K562 (cell line): ENCODE data around the gene ITPK1.

Experiments used
- CHD4 ChIP-seq: fragments of 200-600 bp; sonication (generic); IDR thresholded peaks from 3 replicates; pipeline ENCODE4 v1.6.1; 2012; ENCODE audit warnings: low read depth, mild to moderate bottlenecking, mixed read lengths, low read length, inconsistent platforms; ENCODE audit not compliant: insufficient read depth, insufficient replicate concordance, poor library complexity, severe bottlenecking
- CTCF ChIP-seq, 3 experiments: IDR thresholded peaks in 2 of 3; conservative IDR thresholded peaks in 1 of 3; 2 replicates each; pipeline ENCODE4 v1.5.1; 2011 to 2012; ENCODE audit warnings: low read length in 3 of 3, mild to moderate bottlenecking in 3 of 3, control low read depth in 2 of 3, improper control_type of control experiment in 1 of 3, inconsistent platforms in 1 of 3, low read depth in 1 of 3, mixed read lengths in 1 of 3, moderate library complexity in 1 of 3; ENCODE audit not compliant: insufficient read depth in 2 of 3
- FOXK2 ChIP-seq, 2 experiments: fragments of 450-650 bp; IDR thresholded peaks in 1 of 2; conservative IDR thresholded peaks in 1 of 2; 2 replicates each; pipeline ENCODE4 v1.6.1; 2016; ENCODE audit warnings: low read depth in 2 of 2, mild to moderate bottlenecking in 1 of 2
- L3MBTL2 ChIP-seq: fragments of 450-650 bp; IDR thresholded peaks from 2 replicates; pipeline ENCODE4 v1.6.1; 2016; ENCODE audit warnings: mild to moderate bottlenecking, moderate library complexity
- NFXL1 ChIP-seq: fragments of 450-650 bp; formaldehyde crosslinking; IDR thresholded peaks from 2 replicates; pipeline ENCODE4 v1.4.0; 2021; ENCODE audit warnings: mild to moderate bottlenecking
- PML ChIP-seq: IDR thresholded peaks from 2 replicates; pipeline ENCODE4 v1.6.1; 2012; ENCODE audit warnings: low read length, inconsistent platforms
- POLR2A ChIP-seq: fragments of 450-650 bp; conservative IDR thresholded peaks from 2 replicates; pipeline ENCODE4 v1.6.1; 2016
- REST ChIP-seq, 2 experiments: fragments of 450-650 bp; formaldehyde crosslinking in 1 of 2; IDR thresholded peaks; 2 replicates each; pipeline versions ENCODE4 v1.4.0 to v1.6.1; 2014 to 2020; ENCODE audit warnings: mild to moderate bottlenecking in 2 of 2, borderline replicate concordance in 1 of 2, low read depth in 1 of 2
- SP2 ChIP-seq: IDR thresholded peaks from 2 replicates; pipeline ENCODE4 v1.6.1; 2011; ENCODE audit warnings: mild to moderate bottlenecking, low read depth, low read length, moderate library complexity; ENCODE audit not compliant: poor library complexity, severe bottlenecking; ENCODE audit errors: extremely low read depth
- TEAD2 ChIP-seq: fragments of 450-650 bp; IDR thresholded peaks from 2 replicates; pipeline ENCODE4 v1.6.1; 2016; ENCODE audit warnings: missing genetic modification characterization, control low read depth, missing compliant biosample characterization
- TF ChIP-seq, protein P1 (sequence below): sonication (generic); formaldehyde crosslinking; IDR thresholded peaks from 2 replicates; pipeline ENCODE4 v1.9.0; 2022; ENCODE audit warnings: mild to moderate bottlenecking, missing genetic modification reagents

DNA sequence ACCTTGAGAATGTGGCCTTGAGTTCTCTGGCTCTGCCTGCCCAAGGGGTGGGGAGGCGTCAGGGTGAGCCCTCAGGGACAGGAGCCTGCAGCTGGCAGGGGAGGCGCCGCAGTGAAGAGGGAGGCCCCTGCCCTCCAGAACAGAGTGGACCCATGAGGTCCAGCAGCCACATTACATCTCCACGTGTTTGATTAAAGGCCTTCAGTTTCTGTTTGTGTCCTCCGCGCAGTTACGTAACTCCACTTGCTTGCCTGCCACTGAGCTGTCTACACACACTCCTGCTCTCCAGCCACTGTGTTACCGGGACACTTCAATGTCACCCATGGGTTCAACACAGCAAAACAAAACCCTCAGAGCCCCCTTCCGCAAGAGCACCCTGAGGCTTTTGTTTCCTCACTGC is 122.4 kb downstream of the ITPK1 start:
- TF ChIP-seq NFXL1 (CRISPR knock-in tag): no peak
- TF ChIP-seq CTCF (IDR thresholded peaks at IDR 0.05 in 2 of 3, conservative IDR thresholded peaks at IDR 0.05 in 1 of 3; ENCODE audit: insufficient read depth in 2 of 3, low read depth in 1 of 3, low read length in 3 of 3): no peak
- TF ChIP-seq SP2: no peak
- no peak for TF ChIP-seq TEAD2 (tag)
- no peak for TF ChIP-seq CHD4
- TF ChIP-seq, protein P1, sequence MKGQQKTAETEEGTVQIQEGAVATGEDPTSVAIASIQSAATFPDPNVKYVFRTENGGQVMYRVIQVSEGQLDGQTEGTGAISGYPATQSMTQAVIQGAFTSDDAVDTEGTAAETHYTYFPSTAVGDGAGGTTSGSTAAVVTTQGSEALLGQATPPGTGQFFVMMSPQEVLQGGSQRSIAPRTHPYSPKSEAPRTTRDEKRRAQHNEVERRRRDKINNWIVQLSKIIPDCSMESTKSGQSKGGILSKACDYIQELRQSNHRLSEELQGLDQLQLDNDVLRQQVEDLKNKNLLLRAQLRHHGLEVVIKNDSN (CRISPR knock-in tag): no peak
- no peak for TF ChIP-seq FOXK2 (conservative IDR thresholded peaks at IDR 0.05 in 1 of 2, IDR thresholded peaks at IDR 0.05 in 1 of 2; ENCODE audit: low read depth in 2 of 2)
- TF ChIP-seq REST (IDR thresholded peaks at IDR 0.05; ENCODE audit: borderline replicate concordance): no peak
- TF ChIP-seq REST (CRISPR knock-in tag; IDR thresholded peaks at IDR 0.05; ENCODE audit: low read depth): no peak
- TF ChIP-seq PML: no peak
- TF ChIP-seq POLR2A: no peak
- no peak for TF ChIP-seq L3MBTL2
